ENCODE results near the gene ERCC4.

- TF ChIP-seq, protein P1, sequence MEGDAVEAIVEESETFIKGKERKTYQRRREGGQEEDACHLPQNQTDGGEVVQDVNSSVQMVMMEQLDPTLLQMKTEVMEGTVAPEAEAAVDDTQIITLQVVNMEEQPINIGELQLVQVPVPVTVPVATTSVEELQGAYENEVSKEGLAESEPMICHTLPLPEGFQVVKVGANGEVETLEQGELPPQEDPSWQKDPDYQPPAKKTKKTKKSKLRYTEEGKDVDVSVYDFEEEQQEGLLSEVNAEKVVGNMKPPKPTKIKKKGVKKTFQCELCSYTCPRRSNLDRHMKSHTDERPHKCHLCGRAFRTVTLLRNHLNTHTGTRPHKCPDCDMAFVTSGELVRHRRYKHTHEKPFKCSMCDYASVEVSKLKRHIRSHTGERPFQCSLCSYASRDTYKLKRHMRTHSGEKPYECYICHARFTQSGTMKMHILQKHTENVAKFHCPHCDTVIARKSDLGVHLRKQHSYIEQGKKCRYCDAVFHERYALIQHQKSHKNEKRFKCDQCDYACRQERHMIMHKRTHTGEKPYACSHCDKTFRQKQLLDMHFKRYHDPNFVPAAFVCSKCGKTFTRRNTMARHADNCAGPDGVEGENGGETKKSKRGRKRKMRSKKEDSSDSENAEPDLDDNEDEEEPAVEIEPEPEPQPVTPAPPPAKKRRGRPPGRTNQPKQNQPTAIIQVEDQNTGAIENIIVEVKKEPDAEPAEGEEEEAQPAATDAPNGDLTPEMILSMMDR (conservative IDR thresholded peaks at IDR 0.05 in 1 of 2, IDR thresholded peaks at IDR 0.05 in 1 of 2; ENCODE audit: low read depth in 1 of 2, low read length in 2 of 2) = no peak
- TF ChIP-seq EZH2 (IDR thresholded peaks at IDR 0.05; ENCODE audit: low read length, missing control alignments) = no peak
Measured at GRCh38 chr16:13892301-13892700, 27.7 kb upstream of the ERCC4 start.
